GM11168 (cell line): ENCODE data around the gene LPAR2.

Experiments used
- in situ Hi-C: fragments of 300-500 bp; cut with MboI; formaldehyde crosslinking; loops from one replicate; pipeline ENCODE4 v1.12.0; 2022; ENCODE audit warnings: low sequenced_read_pairs; ENCODE audit not compliant: unreplicated experiment

Gene LPAR2

DNA sequence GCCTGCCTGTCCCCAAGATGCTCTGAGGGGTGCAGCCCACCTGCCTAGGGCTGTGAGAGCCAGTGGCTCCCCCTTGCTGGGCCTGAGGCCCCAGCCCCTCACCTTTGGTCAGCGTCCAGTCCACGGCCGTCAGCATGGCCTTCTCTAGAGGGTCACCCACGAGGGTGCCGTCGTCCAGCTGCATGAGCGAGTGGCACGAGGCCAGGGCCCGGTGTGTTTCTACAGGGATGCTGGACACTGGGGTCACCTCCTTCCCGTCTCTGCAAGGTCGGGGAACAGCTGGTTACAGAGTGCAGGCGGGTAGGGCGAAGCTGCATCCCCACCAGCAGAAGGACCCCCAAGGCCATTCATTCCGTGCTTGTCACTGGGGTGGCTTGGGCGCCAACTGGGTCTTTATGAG lies 26.4 kb upstream of the LPAR2 start:
- in situ Hi-C loops = no loop called here

DNA sequence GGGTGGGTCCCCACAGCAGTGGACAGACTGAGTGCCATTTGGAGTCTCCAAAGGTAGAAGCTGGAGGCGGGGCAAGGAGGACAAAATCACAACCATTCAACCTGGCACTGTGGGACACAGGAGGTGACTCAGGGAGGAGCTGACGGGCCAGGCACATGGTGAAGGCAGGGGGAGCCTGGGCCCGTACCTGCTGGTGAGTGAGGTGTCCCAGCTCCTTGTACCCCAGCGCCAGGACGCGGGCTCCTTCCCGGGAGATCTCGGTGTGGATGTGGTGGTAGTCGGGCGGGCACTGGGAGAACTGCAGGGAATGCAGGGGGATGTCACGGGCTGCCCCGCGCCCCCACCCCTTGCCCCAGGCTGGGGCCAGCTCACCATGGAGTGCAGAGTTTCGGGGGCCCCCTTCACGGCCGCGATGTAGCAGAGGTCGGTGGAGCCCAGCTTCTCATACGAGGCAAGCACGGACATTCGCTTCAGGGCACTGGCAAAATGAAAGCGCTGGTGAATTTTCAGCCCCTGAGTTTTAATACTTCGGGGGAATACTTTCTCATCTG lies 25.7 kb upstream of the LPAR2 start:
- in situ Hi-C loops = no loop called here

DNA sequence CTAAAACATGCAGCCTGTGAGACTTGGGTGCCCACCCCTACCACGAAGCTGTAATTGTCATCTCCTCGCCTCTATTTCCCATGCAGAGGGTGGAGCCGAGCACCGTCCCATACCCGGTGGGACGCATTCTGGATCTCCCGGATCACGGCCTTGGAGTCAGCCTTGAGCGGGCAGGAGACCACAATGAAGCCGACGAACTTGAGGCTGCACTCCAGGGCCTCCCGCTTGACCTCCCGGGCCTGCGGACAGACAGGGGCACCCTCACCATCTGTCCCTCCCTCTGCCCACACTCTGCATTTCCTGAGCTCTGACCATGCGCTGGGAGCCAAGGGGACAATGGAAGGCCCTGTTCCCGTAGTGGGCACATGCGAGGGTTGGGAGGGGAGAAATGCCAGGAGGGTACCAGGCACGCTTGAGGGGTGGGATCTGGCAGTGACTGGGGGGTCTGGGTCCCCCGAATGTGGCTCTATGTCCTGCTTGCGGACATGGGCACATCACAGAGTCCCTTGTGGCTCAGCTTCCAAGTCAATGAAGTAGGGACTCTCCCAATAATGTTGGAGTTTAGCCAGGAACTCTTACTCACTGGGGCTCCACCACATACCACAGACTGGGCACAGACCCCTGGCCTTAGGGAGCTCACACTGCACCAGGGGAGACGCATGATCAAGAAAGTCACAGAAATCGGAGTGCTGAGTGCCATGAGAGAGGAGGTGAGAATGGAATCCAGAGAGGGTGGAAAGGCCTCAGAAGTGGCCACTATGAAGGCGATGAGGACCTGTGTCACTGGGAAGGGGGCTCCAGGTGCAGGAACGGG lies 24.7 kb upstream of the LPAR2 start:
- in situ Hi-C loops = no loop called here

DNA sequence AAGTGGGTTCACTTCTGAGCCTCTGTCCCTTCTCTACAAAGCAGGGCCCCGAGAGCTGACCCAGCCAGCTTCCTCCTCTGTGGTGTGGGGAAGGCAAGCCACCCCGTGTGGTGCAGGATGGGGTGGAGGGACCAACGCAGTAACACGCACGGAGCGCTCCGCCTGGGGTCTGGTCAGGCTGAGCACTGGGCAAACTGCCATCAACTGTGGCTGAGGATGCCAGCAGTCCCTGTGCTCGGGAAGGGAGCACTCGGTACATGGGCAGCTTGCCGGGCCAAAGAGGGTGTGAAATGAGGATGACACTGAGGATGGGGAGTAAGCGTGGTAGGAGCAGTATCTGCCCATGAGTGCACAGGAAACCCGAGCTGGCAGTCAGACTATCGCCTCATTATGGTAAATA lies 23.1 kb upstream of the LPAR2 start:
- in situ Hi-C loops = no loop called here

DNA sequence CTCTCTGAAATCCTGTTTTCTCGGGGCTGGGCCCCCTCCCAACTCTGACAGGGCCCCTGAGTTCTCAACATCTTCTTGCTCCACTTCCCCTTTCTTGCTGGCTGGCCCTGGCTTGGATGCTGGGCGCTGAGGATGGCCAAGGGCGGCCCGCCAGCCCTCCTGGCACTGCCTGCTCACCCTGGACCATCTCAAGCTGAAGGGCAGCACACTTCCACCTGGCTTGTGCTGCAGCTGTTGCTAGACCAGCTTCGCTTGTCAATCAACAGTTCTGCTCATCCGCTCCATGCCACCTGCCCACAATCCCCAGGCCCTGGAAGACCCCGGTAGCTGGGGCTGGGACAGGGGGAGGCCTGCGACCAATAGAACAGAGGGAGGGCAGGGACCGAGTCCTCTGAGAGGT lies 22.3 kb upstream of the LPAR2 start:
- in situ Hi-C loops = no loop called here

DNA sequence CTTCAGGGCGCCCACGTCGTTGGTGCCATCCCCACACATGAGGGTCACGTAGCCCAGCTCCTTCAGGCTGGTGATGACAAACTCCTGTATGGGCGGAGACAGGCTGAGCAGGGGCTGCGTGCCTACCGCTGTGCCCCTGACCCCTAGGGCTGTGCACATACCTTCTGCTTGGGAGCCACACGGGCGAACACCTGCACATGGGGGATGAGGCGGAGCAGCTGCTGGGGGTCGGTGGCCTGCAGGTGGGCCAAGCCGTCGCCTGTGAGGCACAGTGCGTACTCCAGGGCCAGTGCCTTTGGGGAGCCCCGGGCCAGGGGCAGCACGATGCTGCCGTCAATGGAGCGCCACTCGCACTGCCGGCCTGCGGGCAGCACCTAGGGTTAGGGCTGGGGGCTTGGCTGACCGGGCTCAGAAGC lies 21.6 kb upstream of the LPAR2 start:
- in situ Hi-C loops = loop anchor here (10.0 kb wide), 1 partner anchor 125 kb away; the partner anchor contains the start of gene YJEFN3

DNA sequence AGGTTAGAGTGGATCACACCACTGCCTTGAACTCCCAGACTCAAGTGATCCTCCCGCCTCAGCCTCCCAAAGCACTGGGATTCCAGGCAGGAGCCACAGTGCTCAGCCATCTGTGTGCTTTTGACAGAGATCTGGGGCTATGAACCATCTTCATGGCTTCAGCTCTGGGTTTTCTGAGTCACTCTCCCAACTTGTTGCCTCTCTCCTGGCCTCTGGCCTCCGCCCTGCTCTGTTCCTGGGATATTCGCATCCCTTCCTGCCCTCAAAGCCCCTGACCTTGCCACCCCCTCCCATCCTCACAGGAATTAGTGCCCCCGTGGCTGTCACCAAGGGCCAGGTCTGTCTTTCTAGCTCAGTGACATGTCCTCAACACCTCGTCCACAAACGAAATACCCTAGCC lies 21.1 kb upstream of the LPAR2 start:
- in situ Hi-C loops = loop anchor here (10.0 kb wide), 1 partner anchor 124 kb away; the partner anchor contains the start of gene YJEFN3

DNA sequence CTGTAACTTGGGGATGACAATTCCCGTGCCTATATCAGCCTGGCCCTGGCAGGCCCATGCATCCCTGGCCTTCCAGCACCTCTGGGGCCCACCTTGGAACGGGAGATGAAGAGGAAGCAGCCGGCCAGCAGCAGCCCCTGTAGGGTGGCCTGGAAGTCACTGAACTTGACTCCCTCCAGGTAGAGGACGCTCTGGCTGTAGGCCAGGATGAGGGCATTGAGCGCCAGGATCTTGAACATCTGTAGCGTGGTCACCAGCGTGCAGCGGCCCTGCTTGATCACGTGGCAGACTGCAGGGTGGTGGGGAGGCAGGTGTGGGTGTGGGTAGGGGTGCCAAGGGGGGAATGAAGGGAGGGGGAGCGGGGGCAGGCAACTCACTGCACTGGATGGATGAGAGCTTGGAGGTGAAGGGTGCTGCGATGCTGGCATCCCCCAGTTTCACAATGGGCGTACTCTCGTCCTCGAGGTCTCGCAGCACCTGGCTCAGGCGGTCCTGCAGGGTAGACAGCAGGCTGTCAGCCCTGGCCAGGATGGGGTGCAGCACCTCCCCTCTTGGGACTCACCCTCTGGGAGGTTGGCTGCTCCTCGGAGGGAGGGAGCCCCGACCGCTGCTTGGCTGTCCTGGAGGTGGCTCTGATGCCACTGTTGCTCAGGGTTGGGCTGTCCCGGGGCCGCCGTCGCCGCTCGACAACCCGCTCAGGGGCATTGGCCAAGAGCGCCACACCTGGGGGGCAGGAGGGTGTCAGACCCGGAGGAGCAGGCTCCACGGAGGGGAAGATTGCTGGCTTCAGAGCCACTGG lies 19.2 kb upstream of the LPAR2 start:
- in situ Hi-C loops = loop anchor here (10.0 kb wide), 1 partner anchor 122 kb away; the partner anchor contains the start of gene YJEFN3

DNA sequence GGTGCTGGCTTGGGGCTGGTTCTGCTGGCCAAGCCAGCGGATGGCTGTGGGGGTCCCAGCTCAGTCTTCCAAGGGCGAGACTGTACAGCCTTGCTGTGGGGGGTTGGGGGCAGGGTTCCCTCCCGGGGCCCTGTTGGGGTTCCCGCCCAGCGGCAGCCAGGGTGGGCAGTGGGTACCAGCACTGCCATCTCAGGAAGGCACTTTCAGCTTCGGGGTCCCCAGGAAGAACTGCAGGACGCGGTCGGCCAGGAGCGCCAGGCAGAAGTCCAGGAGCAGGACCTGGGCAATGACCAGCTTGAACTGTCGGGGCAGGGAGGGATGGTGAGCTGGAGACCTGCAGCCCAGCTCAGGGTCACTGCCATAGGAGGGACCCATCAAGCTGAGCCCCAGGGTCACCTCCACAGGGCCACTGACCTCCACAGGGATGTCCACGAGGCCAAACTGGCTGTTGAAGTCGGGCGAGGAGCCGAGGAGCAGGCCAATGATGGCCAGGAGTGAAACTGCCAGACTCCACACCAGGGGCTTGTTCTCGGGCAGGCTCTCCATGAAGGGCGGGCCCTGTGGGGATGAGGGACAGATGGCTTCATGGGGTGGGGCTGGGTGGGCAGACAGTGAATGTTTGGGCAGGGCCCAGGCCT lies 17.3 kb upstream of the LPAR2 start:
- in situ Hi-C loops = loop anchor here (10.0 kb wide), 1 partner anchor 121 kb away; the partner anchor contains the start of gene YJEFN3

DNA sequence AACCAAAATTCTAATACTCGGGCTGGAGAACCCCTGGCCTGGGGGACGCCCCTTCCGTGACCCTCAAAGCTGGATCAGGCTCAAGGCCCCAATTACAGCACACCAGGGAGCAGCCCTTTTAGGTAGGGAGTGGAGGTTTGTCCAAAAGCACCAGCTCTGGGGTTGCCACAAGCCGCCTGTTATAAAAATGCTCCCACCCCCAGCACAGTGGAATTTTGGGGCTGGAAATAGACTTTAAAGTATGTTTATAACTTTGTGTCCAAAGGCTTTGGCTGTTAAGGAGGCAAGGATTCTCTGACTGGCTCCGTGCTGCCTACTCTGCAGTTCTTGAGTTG lies 16.0 kb upstream of the LPAR2 start:
- in situ Hi-C loops = loop anchor here (10.0 kb wide), 1 partner anchor 119 kb away; the partner anchor contains the start of gene YJEFN3

DNA sequence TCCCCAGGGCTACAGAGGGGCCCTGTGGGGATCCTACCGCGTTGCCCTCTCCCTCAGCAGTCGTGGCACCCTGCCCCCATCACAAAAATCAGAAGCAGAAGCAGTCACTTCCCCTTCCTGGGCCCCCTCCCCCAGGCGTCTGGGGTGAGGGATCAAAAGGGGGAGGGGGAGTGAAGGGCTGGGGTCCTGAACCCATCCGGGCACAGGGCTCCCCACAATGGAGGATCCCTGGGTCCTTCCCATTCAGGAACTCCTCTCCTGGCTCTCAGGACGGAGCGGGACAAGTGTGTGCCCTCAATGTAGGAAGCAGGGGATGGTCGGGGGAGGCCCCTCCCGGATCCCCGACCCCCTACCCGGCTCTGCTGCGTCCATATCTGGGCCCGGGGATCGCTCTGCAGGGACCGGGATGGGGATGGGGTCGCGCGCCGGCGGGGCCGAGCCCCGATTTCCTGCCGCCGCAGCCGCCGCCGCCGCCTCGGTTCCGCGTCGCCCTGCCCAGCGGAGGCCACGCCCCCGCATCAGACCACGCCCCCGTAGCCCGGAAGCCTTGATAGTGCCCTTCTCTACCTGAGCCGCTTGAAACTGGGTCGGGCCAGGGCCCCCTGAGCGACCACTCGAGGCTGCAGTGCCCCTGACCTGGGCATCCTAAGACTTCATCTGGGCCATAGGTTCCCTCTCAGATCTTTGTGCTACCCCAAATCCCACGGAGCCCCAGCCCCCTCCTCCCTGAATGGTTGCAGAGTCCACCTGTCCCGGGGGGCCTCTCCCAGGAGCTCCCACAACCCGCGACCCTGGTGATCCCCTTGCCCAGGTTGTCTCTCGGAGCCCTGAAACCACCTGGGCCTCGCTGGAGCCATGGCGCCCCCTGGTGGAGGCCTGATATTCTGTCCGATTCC lies 15.4 kb upstream of the LPAR2 start, which contains the start of gene GMIP:
Gene GMIP (minus strand): TSS at position 500 of the 896 bp plus-strand sequence. CDS start 128 bp downstream, at position 372.
- in situ Hi-C loops = loop anchor here (10.0 kb wide), 1 partner anchor 119 kb away; the partner anchor contains the start of gene YJEFN3

DNA sequence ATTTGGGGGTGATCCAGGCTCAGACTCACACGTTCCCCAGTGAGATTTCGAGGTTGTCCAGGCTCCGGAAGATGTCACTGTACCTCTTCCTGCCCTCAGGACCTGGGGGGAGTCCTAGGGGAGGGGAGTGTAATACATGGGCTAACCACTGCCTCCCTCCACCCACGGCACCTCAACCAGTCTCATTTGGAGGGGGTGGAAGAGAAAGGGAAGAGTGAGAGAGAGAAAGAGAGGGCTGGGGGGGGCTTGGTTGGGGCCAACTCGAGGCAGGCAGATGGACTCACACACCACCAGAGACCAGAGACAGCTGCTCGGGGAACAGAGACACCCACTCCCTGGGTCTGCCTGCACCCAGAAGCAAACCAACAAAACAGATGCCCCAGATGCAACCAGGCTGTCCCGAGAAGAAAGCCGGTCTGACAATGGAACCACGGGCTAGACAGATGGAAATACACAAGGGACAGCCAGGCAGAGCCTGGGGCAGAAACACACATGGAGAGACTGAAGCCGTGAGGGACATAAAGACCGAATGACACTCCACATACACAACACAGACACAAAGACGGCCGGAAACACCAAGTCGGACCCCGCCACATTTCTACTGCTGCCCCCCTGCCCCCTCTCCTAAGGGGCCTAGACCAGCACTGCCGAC lies 14.6 kb upstream of the LPAR2 start:
- in situ Hi-C loops = loop anchor here (10.0 kb wide), 1 partner anchor 118 kb away; the partner anchor contains the start of gene YJEFN3

DNA sequence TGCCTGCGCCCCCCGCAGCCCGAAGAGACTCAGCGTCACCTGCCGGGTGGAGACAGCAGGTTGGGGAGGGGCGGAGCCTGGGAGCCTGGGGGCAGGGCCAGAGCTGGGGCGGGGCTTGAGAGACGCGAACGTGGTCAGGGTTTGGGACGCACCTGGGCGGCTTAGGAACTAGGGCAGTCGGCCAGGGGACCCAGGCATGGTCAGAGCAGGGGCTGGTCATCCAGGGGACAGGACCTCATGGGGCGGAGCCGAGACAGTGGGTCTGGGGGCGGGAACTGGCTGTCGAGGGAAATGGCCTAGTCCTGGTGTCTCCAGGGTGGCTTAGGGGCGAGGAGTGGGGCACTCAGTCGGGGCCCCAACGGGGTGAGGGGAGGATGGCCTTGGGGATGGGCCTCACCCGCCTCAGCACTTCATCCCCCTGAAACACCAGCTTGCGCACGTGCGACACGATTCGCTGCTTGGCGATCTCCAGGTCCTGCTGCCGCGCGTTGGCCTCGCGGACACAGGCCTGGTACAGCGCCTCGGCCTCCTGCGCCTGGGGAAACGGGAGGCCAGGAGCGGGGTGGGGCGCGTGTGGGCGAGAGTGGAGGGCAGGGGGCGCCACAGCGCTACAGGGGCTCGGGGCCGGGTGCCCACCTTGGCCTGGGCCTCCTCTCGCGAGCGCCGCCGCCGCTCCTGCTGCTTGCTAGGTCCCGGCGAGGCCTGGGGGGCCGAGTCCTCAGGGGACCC lies 9.7 kb upstream of the LPAR2 start:
- in situ Hi-C loops = no loop called here

DNA sequence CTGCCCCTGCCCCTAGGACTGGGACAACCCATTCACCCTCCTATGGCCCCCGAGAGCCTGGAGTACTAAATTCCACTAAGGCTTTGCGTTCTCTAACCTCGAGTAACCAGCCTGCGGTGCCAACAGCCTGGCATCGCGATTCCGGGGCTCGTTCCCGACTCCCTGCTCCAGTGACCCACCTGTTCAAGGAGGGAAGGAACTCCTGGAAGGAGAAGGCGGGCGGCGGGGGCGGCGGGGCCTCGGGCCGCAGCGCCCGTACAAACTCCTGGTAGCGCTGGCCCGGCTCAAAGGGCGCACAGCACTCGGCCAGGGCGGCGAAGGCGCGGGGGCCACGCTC lies 9.1 kb upstream of the LPAR2 start:
- in situ Hi-C loops = no loop called here

DNA sequence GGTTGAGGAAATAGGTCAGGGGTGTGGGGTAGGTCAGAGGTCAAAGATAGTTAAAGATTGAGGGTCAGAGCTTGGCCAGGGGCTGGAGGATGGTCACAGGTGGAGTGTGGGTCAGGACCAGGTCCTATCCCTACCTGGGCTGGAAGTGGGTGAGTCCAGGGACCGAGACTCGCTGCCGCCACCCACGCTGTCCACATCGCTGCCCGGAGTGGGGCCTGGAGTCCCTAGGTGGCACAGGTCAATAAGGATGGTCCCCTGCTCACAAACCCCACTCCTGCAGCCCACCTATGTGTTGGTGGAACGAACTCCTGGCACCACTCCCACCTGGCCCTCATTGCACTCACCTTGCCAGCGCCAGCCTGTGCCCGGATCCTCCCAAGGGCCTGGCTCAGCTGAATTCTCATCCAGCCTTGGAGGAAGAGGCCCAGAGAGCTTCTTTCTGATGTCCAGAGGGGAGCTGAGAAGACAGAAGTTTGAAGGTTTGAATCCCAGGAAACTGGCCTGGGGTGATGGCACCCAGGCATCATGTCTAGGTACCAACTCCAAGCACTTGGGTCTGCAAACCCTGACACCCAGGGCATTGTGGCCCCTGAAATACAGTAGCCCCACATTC lies 8.7 kb upstream of the LPAR2 start:
- in situ Hi-C loops = no loop called here

DNA sequence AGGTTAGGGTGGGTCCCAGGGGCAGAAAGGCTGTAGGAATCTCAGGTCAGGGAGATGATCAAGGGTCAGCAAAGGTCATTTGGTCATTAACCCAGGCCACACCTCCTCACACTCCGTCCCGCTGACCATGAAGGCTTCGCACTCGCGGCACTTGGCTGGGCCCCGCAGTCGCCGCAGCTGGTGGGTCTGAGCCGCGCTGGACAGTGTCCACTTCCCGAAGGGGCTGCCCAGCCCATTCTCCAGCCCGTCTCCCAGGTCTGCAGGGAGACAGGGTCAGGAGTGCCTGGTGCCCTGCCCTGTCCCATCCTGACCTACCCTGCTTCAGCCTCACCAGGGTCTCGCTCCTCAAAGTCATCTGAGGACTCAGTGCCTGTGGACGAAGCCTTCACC lies 7.3 kb upstream of the LPAR2 start:
- in situ Hi-C loops = no loop called here

DNA sequence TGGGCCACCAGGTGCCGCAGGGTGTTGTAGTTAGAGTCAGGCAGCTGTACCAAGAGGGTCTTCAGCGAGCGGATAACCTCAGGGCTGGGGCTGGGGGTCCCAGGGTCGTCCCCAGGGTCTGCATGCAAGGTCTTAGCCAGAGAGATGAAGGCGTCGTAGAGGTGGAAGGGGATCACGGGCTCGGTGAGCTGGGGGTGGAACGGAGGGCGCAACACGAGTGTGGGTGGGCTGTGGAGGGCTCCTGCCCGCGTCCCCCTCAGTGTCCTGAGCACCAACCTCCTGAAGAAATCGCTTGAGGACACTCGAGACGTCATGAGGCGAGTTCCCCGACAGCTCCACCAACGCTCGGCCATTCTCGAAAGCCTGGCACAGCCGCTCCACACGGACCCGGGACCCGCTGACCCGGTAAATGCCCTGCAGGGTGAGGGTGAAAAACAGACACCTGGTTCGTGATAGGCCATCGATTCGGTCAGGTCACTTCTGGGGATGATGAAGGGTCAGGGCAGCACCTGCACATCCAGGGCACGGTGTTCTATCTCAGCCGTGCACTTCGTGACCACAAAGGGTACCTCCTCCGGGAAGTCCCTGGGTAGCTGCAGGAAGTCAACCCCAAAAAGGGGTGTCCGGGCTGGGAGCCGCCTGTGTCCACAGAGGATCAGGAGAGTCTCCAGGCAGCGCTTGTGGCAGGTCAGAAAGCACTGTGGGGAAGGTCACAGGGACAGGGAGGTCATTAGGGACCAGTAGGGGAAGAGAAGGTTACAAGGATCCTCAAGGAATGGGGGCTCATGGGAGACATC lies 6.7 kb upstream of the LPAR2 start:
- in situ Hi-C loops = no loop called here
